ENCODE data around the gene HS6ST3. TPM values are rescaled to one million over a fixed set of nuclear protein-coding genes. Genes with fewer than 3 reads are reported as not detected.

HS6ST3 gene
- total and polyA plus RNA-seq, 9 of the 15 experiments (the other 6 are each of a cell fraction or from before 2014, with no cell fraction given), result not detected

GRCh38 chr13:96803456-96804100 lies 713.7 kb downstream of the HS6ST3 start:
- Histone ChIP-seq H3K36me3 (ENCODE audit: control insufficient read depth, insufficient read depth, low read length) (no peaks in the 10 kb centered on the region), H3K79me2 (ENCODE audit: control insufficient read depth, insufficient read depth, low read length) (no peaks in the 10 kb centered on the region), H3K4me1 (replicated peaks in 1 of 2; ENCODE audit: control insufficient read depth in 2 of 2, insufficient read depth in 2 of 2, low read length in 2 of 2) (no peaks in the 10 kb centered on the region), H3K27ac (ENCODE audit: extremely low read depth, low read depth, low read length) (no peak overlapping the region), H3K9me3 (replicated peaks; ENCODE audit: control insufficient read depth, insufficient read depth, low read depth, low read length) (no peaks in the 10 kb centered on the region), H3K4me2 (ENCODE audit: insufficient read depth, low read length) (no peak overlapping the region), H3K4me3 (no peak overlapping the region), H3K27me3 (ENCODE audit: control insufficient read depth in 2 of 2, insufficient read depth in 2 of 2, low read length in 2 of 2) (no peaks in the 10 kb centered on the region), H2AFZ (ENCODE audit: low read depth, low read length) (no peak overlapping the region), H3K9me1 (ENCODE audit: control insufficient read depth, insufficient read depth, low read length) (no peaks in the 10 kb centered on the region), H4K20me1 (replicated peaks; ENCODE audit: control insufficient read depth, insufficient read depth, low read length) (no peaks in the 10 kb centered on the region), H3K9ac (ENCODE audit: insufficient read depth in 1 of 2, low read depth in 2 of 2, low read length in 2 of 2) (no peak overlapping the region)
- DNase-seq (ENCODE audit: extremely low read depth in 1 of 4, low spot score in 3 of 4) (no peak), ATAC-seq (no peak), FAIRE-seq (no peak)
- POLR2A ChIA-PET, result no interaction called here
- 0% methylated on average over 3 of the region's 3 CpGs for WGBS (ENCODE audit: insufficient coverage, low coverage, missing lambda C conversion rate)
- intact Hi-C loops (cut with micrococcal nuclease) (no loop called here), in situ Hi-C loops (cut with MboI) (no loop called here)
- TF ChIP-seq SMAD1 (IDR thresholded peaks at IDR 0.05; ENCODE audit: low read depth, low read length, partially characterized antibody) (no peak), HNRNPL (IDR thresholded peaks at IDR 0.05; ENCODE audit: low read depth, low read length) (no peak), PHF20 (IDR thresholded peaks at IDR 0.05; ENCODE audit: partially characterized antibody) (no peak), ZNF280B (CRISPR knock-in tag; IDR thresholded peaks at IDR 0.05) (no peak), ZBTB40 (IDR thresholded peaks at IDR 0.05) (no peak), ZBTB40 (CRISPR knock-in tag; IDR thresholded peaks at IDR 0.05) (no peak), RBM34 (IDR thresholded peaks at IDR 0.05; ENCODE audit: borderline replicate concordance, insufficient read depth, low read length) (no peak)
- TF ChIP-seq, protein P1, sequence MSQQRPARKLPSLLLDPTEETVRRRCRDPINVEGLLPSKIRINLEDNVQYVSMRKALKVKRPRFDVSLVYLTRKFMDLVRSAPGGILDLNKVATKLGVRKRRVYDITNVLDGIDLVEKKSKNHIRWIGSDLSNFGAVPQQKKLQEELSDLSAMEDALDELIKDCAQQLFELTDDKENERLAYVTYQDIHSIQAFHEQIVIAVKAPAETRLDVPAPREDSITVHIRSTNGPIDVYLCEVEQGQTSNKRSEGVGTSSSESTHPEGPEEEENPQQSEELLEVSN (IDR thresholded peaks at IDR 0.05; ENCODE audit: borderline replicate concordance in 1 of 2, extremely low read depth in 1 of 2, insufficient read depth in 1 of 2, insufficient read length in 1 of 2, low read depth in 1 of 2, low read length in 1 of 2, poor library complexity in 1 of 2, severe bottlenecking in 1 of 2), result no peak
- BruUV-seq (replicated peaks), result no TSS peak
- CTCF ChIA-PET (ENCODE audit: low intra/inter-chr PET ratio), result no interaction called here
